Progenitor cell of endocrine pancreas (in vitro differentiated cells): Measurements from ENCODE around the gene NAT16. TPM values are rescaled to one million over a fixed set of nuclear protein-coding genes. Genes with fewer than 3 reads are reported as not detected.

Experiments used
- DNase-seq: peaks from one replicate; pipeline ENCODE4 v3.0.0; 2021; ENCODE audit warnings: low spot score; ENCODE audit not compliant: unreplicated experiment
- H3K27ac Mint-ChIP-seq: 2 replicates; pipeline ENCODE4 v1.8.0; 2021; ENCODE audit warnings: mild to moderate bottlenecking, moderate library complexity, mixed read lengths
- H3K27me3 Mint-ChIP-seq: 2 replicates; pipeline ENCODE4 v1.8.0; 2021; ENCODE audit warnings: mixed read lengths
- H3K36me3 Mint-ChIP-seq: 2 replicates; pipeline ENCODE4 v1.8.0; 2022; ENCODE audit warnings: mixed read lengths; ENCODE audit not compliant: insufficient read depth
- H3K4me1 Mint-ChIP-seq: 2 replicates; pipeline ENCODE4 v1.8.0; 2021; ENCODE audit warnings: low read depth, mixed read lengths
- H3K4me3 Mint-ChIP-seq: 2 replicates; pipeline ENCODE4 v1.8.0; 2021; ENCODE audit warnings: low read depth, mild to moderate bottlenecking, moderate library complexity, mixed read lengths
- H3K9me3 Mint-ChIP-seq: 2 replicates; pipeline ENCODE4 v1.8.0; 2021; ENCODE audit warnings: low read depth, mixed read lengths
- CTCF ChIP-seq: fragments of 200-600 bp; sonication (generic); IDR thresholded peaks from one replicate; pipeline ENCODE4 v1.5.0; 2021; ENCODE audit warnings: antibody characterized with exemption, mild to moderate bottlenecking; ENCODE audit not compliant: unreplicated experiment
- total RNA-seq: library from RNA; stranded (reverse); gene quantifications from 2 replicates; pipeline ENCODE4 v1.2.1, GENCODE V29; 2021

Gene NAT16
- total RNA-seq, 1 donor from 2014 or later = not detected

DNA sequence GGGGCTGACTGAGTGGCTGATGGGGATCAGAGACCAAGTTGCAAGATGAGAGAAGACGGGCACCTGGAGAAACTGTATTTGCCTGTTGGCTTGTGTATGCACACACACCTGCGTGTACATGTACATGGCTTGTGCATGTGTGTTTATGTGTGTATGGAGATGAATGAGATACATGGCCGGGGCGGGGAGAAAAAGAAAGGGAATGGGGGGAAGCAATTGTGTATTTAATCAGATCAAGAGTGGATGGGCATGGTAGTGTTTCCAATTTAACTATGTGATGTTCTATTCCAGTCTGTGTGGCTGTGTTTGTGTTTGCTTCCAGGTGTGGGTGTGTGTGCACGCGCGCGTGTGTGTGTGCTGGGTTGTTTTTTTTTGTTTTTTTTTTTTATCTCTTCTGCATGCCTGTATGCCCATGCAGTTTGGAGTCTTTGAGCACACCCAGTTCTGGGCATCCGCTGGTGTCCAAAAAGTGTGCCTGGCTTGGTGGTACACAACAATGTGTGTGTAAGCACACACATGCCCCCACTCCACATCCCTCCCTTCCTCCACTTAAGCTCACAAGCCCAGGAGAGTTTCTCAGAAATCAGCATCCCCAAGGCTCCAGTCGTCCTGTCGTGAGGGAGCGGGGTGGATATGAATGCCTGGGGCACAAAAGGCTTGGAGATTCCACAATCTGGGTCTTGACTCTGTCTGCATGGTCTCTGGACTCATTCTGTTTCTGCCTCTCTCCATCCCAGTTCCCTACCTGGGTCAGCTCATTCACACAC is 12.3 kb downstream of the NAT16 start:
- no peaks in the 10 kb centered on the region for H3K36me3 Mint-ChIP-seq
- no peak for TF ChIP-seq CTCF
- peak overlapping the region; percentile 72 for H3K27ac Mint-ChIP-seq
- no peak for DNase-seq
- H3K4me1 Mint-ChIP-seq = peaks cover 9% of the 10 kb centered on the region
- peaks cover 74% of the 10 kb centered on the region for H3K27me3 Mint-ChIP-seq
- H3K4me3 Mint-ChIP-seq = no peak overlapping the region
- no peaks in the 10 kb centered on the region for H3K9me3 Mint-ChIP-seq

DNA sequence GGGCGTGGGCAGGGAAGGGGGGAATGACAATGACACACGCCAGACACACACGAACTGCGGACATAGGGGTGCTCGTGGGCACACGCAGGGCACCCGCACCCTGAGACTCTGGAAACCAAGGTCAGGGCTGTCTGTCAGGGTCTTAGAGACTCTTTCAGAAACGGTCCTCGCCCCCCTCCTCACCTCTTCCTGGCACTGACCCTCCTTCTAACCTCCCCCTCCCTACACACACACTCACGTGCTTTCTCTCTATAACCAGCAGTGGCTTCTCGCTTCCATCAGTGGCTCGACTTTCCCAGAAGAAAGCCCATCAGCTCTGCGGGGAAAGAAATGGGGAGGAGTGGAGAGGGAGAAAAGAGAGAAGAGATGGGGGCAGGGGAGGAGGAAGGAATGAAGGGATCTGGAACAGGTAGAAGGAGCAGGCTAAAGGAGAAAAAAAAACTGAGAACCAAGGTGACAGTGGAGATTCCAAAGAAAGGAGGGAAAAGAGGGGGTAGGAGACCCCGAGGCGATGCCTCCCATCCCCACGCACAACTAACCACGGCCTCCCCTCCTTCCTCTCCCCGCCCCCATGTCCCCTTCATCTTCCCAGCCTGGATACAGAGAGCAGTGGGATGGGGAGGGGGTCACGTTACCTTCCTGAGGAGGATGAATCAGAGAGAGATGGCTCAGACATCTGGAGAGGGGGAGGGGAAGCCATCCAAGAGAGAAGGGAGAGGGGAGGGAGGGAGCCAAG is 13.0 kb downstream of the NAT16 start:
- H3K27me3 Mint-ChIP-seq = peaks cover 76% of the 10 kb centered on the region
- no peak for TF ChIP-seq CTCF
- H3K9me3 Mint-ChIP-seq = no peaks in the 10 kb centered on the region
- H3K27ac Mint-ChIP-seq = no peak overlapping the region
- no peak for DNase-seq
- H3K4me1 Mint-ChIP-seq = peaks cover 12% of the 10 kb centered on the region
- no peaks in the 10 kb centered on the region for H3K36me3 Mint-ChIP-seq
- H3K4me3 Mint-ChIP-seq = no peak overlapping the region

GRCh38 chr7:101166648-101166908 is 13.5 kb downstream of the NAT16 start:
- peaks cover 72% of the 10 kb centered on the region for H3K27me3 Mint-ChIP-seq
- H3K27ac Mint-ChIP-seq = no peak overlapping the region
- no peaks in the 10 kb centered on the region for H3K36me3 Mint-ChIP-seq
- peaks cover 12% of the 10 kb centered on the region for H3K4me1 Mint-ChIP-seq
- H3K4me3 Mint-ChIP-seq = no peak overlapping the region
- no peak for TF ChIP-seq CTCF
- no peak for DNase-seq
- H3K9me3 Mint-ChIP-seq = no peaks in the 10 kb centered on the region

DNA sequence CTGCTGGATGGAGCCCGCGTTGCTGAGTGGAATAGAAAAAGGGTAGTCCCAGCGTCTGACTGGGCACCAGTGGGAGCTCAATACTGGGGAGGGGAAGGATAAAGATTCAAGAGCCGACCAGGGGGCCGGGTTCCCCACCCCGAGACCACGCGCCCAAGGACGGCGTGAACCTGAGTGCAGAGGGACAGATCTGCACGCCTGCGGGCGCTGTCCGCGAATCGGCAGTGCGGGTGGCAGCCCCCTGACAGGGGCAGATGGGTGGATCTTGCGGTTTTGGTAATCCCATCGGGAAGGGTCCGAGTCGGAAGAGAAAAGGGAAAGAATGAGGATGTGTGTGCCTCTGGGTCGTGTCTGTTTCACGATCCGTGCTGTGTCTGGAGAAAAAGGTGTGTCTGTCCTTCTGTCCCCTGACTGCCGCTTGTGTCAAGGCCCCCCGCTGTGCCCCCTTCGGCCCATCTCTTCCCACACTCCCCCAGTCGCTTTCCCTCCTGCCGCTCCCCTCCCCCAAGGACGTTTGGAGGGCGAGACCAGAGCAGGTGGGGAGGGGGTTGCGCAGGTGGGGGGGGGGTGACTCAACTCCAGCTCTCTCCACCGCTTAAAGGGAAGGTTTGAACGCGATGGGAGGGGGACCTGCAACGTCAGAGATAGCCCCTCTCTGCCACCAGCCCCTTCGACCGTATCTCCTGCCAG is 14.0 kb downstream of the NAT16 start:
- no peak for DNase-seq
- Mint-ChIP-seq H3K27me3 (peaks cover 72% of the 10 kb centered on the region), H3K9me3 (no peaks in the 10 kb centered on the region), H3K36me3 (no peaks in the 10 kb centered on the region), H3K27ac (peak overlapping the region; percentile 59), H3K4me1 (peaks cover 12% of the 10 kb centered on the region), H3K4me3 (peak overlapping the region; percentile 51)
- no peak for TF ChIP-seq CTCF
